Measurements from ENCODE around the gene XPOT. TPM values are rescaled to one million over a fixed set of nuclear protein-coding genes. Genes with fewer than 3 reads are reported as not detected.
A peak's percentile ranks its signal among the peaks of the same experiment; 100 is the strongest.
"Not testable (repeated sequence)": the region's sequence is repeated elsewhere in the genome, so short reads cannot be mapped to it uniquely, and the experiment has no call there.

XPOT gene
- 10 to 100 TPM; 23.4 to 44.8 TPM for total RNA-seq
- polyA plus RNA-seq = 10 to 100 TPM; 16.7 to 24.3 TPM

GRCh38 chr12:64403707-64404469, at the start of gene XPOT:
XPOT (plus strand) TSS chr12:64404392; CDS start chr12:64410036, 5,644 bp downstream.
- Histone ChIP-seq H3K4me1 (ENCODE audit: control insufficient read depth in 4 of 4, insufficient read depth in 4 of 4, low read length in 3 of 4) (peaks cover 2 to 17% (median 10%) of the 10 kb centered on the region in 4 donors), H3K4me3 (ENCODE audit: low read depth in 1 of 3, low read length in 3 of 3) (peak within 1 kb of the TSS; percentile 68 to 95 (median 86)), H3K9ac (ENCODE audit: low read depth in 1 of 2, low read length in 2 of 2) (peak within 1 kb of the TSS; percentile 79 to 92), H3K27me3 (ENCODE audit: control insufficient read depth in 4 of 4, insufficient read depth in 4 of 4, low read length in 3 of 4) (no peaks in the 10 kb centered on the region), H3K9me3 (ENCODE audit: control insufficient read depth in 4 of 4, low read length in 3 of 4) (no peaks in the 10 kb centered on the region), H3K36me3 (ENCODE audit: control insufficient read depth in 4 of 4, insufficient read depth in 3 of 4, low read depth in 1 of 4, low read length in 3 of 4) (no peaks in the 10 kb centered on the region), H3K27ac (ENCODE audit: low read depth in 1 of 2, low read length in 2 of 2) (peak within 1 kb of the TSS; percentile 97 to 100)
- TF ChIP-seq SP1 (IDR thresholded peaks at IDR 0.05) (peak; percentile 47), FOXA2 (IDR thresholded peaks at IDR 0.05) (no peak), RAD21 (IDR thresholded peaks at IDR 0.05) (no peak), REST (IDR thresholded peaks at IDR 0.05) (peak; percentile 51), MAX (IDR thresholded peaks at IDR 0.05) (peak; percentile 52), CTCF (IDR thresholded peaks at IDR 0.05; ENCODE audit: low read depth, low read length, missing input control) (no peak), YY1 (IDR thresholded peaks at IDR 0.05) (no peak), ZBTB33 (IDR thresholded peaks at IDR 0.05) (no peak), GABPA (IDR thresholded peaks at IDR 0.05 in 1 of 2, conservative IDR thresholded peaks at IDR 0.05 in 1 of 2) (peak; percentile 59 to 90), NR2F2 (IDR thresholded peaks at IDR 0.05) (no peak), TAF1 (conservative IDR thresholded peaks at IDR 0.05) (peak; percentile 79), JUND (IDR thresholded peaks at IDR 0.05) (peak in 1 of 2 donors; percentile 16)
- peak; percentile 91 for DNase-seq (ENCODE audit: low spot score)
- 11% methylated on average over 60 of the region's 60 CpGs for WGBS

- not testable (repeated sequence) for H3K9ac ChIP-seq (ENCODE audit: low read depth in 1 of 2, low read length in 2 of 2); H3K4me3 ChIP-seq (ENCODE audit: low read depth in 1 of 3, low read length in 3 of 3); H3K4me1 ChIP-seq (ENCODE audit: control insufficient read depth in 4 of 4, insufficient read depth in 4 of 4, low read length in 3 of 4); H3K36me3 ChIP-seq (ENCODE audit: control insufficient read depth in 4 of 4, insufficient read depth in 3 of 4, low read depth in 1 of 4, low read length in 3 of 4); DNase-seq (ENCODE audit: low spot score); H3K27ac ChIP-seq (ENCODE audit: low read depth in 1 of 2, low read length in 2 of 2); H3K27me3 ChIP-seq (ENCODE audit: control insufficient read depth in 4 of 4, insufficient read depth in 4 of 4, low read length in 3 of 4)
- H3K9me3 ChIP-seq (ENCODE audit: control insufficient read depth in 4 of 4, low read length in 3 of 4) = peaks cover 4 to 11% (median 5%) of the 10 kb centered on the region in 4 donors
- 85% methylated on average over 2 of the region's 2 CpGs for WGBS
Measured at GRCh38 chr12:64356209-64356608, 48.0 kb upstream of the XPOT start.

- H3K4me3 ChIP-seq (ENCODE audit: low read depth in 1 of 3, low read length in 3 of 3); H3K4me1 ChIP-seq (ENCODE audit: control insufficient read depth in 4 of 4, insufficient read depth in 4 of 4, low read length in 3 of 4); H3K27me3 ChIP-seq (ENCODE audit: control insufficient read depth in 4 of 4, insufficient read depth in 4 of 4, low read length in 3 of 4); H3K9ac ChIP-seq (ENCODE audit: low read depth in 1 of 2, low read length in 2 of 2); H3K9me3 ChIP-seq (ENCODE audit: control insufficient read depth in 4 of 4, low read length in 3 of 4); H3K27ac ChIP-seq (ENCODE audit: low read depth in 1 of 2, low read length in 2 of 2); H3K36me3 ChIP-seq (ENCODE audit: control insufficient read depth in 4 of 4, insufficient read depth in 3 of 4, low read depth in 1 of 4, low read length in 3 of 4); DNase-seq (ENCODE audit: low spot score): not testable (repeated sequence)
- 86% methylated on average over 3 of the region's 3 CpGs for WGBS
Measured at GRCh38 chr12:64361173-64361572, 43.0 kb upstream of the XPOT start.

Data from liver (tissue), 9 donors.